Adrenal gland (tissue), 5 donors: Measurements from ENCODE around the gene SMIM10L2A.
"Not testable (repeated sequence)": the region's sequence is repeated elsewhere in the genome, so short reads cannot be mapped to it uniquely, and the experiment has no call there.

Source experiments
- CTCF ChIP-seq, 6 experiments: fragments of 450-650 bp in 4 of 6; fragments of 200-600 bp in 2 of 6; sonication (generic) in 1 of 6; IDR thresholded peaks; 1 replicate in 5 of 6; 2 replicates in 1 of 6; pipeline versions ENCODE4 v1.5.1 to v1.8.0; 2016 to 2021; ENCODE audit warnings: antibody characterized with exemption in 6 of 6, mild to moderate bottlenecking in 2 of 6, moderate library complexity in 1 of 6
- POLR2A ChIP-seq, 2 donors: fragments of 450-650 bp; IDR thresholded peaks; one replicate each; pipeline ENCODE4 v1.6.1; 2017; ENCODE audit warnings: antibody characterized with exemption in 2 of 2, mild to moderate bottlenecking in 2 of 2, moderate library complexity in 1 of 2
- donor health status: DM: no; HTN: no; CAD: no.

- peak in 1 of 2 donors; percentile 49 for TF ChIP-seq POLR2A (IDR thresholded peaks at IDR 0.05)
- not testable (repeated sequence) for TF ChIP-seq CTCF (IDR thresholded peaks at IDR 0.05)
Observed at GRCh38 chrX:135423173-135423864, 1.6 kb downstream of the SMIM10L2A start.
